SK-N-SH (cell line): Measurements from ENCODE around the gene TMEM150C.

ENCODE experiments used
- EZH2phosphoT487 ChIP-seq: fragments of 200-600 bp; sonication (generic); IDR thresholded peaks from 2 replicates; pipeline ENCODE4 v1.6.1; 2017; ENCODE audit warnings: low read depth, mixed run types, mild to moderate bottlenecking, antibody characterized with exemption, moderate library complexity, borderline replicate concordance
- FOXM1 ChIP-seq: IDR thresholded peaks from 2 replicates; pipeline ENCODE4 v1.4.0; 2012; ENCODE audit warnings: low read depth, mild to moderate bottlenecking
- GABPA ChIP-seq: IDR thresholded peaks from 2 replicates; pipeline ENCODE4 v1.4.0; 2012; ENCODE audit warnings: low read depth, mild to moderate bottlenecking
- NFIC ChIP-seq: IDR thresholded peaks from 2 replicates; pipeline ENCODE4 v1.4.0; 2012; ENCODE audit warnings: borderline replicate concordance
- NRF1 ChIP-seq: IDR thresholded peaks from 2 replicates; pipeline ENCODE4 v1.6.1; 2012; ENCODE audit warnings: low read depth, mild to moderate bottlenecking, low read length
- POLR2AphosphoS5 ChIP-seq: IDR thresholded peaks from 2 replicates; pipeline ENCODE4 v1.6.1; 2012; ENCODE audit warnings: low read depth, low read length
- RAD21 ChIP-seq: IDR thresholded peaks from 2 replicates; pipeline ENCODE4 v1.6.1; 2012; ENCODE audit warnings: mild to moderate bottlenecking, low read length
- SMC3 ChIP-seq: IDR thresholded peaks from 2 replicates; pipeline ENCODE4 v1.6.1; 2012; ENCODE audit warnings: low read depth, low read length, improper control_type of control experiment
- TAF1 ChIP-seq: IDR thresholded peaks from 2 replicates; pipeline ENCODE4 v1.6.1; 2012; ENCODE audit warnings: low read depth, mild to moderate bottlenecking, low read length, moderate library complexity, borderline replicate concordance
- TF ChIP-seq, protein P1 (sequence below): fragments of 200-600 bp; sonication (generic); IDR thresholded peaks from 2 replicates; pipeline ENCODE4 v1.6.1; 2017; ENCODE audit warnings: antibody characterized with exemption, mild to moderate bottlenecking, moderate library complexity
- TF ChIP-seq, protein P2 (sequence below): IDR thresholded peaks from 2 replicates; pipeline ENCODE4 v1.4.0; 2012; ENCODE audit warnings: low read depth, borderline replicate concordance
- TF ChIP-seq, protein P3 (sequence below): IDR thresholded peaks from 2 replicates; pipeline ENCODE4 v1.6.1; 2012; ENCODE audit warnings: mild to moderate bottlenecking, low read depth, low read length, moderate library complexity

DNA sequence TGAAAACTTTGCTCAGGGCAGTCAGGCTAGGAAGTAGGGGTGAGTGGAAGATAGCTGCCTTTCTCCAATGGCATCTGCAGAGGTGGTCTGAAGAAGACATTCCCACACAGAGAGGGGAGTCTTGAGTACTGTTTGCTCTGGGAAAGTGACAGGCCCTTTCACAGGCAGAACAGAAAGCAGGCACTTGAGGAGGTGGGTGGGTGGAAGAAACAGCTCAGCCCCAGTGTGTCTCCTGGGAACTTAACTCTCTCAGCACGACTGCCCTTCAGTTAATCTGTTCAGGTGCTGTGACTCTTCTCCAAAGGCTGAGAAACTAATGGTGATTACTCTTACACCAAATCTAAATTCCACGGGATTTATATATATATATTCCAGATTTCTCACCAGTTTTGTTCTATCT, 103.1 kb downstream of the TMEM150C start:
- TF ChIP-seq, protein P1, sequence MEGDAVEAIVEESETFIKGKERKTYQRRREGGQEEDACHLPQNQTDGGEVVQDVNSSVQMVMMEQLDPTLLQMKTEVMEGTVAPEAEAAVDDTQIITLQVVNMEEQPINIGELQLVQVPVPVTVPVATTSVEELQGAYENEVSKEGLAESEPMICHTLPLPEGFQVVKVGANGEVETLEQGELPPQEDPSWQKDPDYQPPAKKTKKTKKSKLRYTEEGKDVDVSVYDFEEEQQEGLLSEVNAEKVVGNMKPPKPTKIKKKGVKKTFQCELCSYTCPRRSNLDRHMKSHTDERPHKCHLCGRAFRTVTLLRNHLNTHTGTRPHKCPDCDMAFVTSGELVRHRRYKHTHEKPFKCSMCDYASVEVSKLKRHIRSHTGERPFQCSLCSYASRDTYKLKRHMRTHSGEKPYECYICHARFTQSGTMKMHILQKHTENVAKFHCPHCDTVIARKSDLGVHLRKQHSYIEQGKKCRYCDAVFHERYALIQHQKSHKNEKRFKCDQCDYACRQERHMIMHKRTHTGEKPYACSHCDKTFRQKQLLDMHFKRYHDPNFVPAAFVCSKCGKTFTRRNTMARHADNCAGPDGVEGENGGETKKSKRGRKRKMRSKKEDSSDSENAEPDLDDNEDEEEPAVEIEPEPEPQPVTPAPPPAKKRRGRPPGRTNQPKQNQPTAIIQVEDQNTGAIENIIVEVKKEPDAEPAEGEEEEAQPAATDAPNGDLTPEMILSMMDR, result no peak
- TF ChIP-seq NRF1 (no peak), TAF1 (no peak), FOXM1 (no peak), SMC3 (no peak), GABPA (no peak), NFIC (no peak), EZH2phosphoT487 (no peak), RAD21 (no peak), POLR2AphosphoS5 (no peak)
- TF ChIP-seq, protein P2, sequence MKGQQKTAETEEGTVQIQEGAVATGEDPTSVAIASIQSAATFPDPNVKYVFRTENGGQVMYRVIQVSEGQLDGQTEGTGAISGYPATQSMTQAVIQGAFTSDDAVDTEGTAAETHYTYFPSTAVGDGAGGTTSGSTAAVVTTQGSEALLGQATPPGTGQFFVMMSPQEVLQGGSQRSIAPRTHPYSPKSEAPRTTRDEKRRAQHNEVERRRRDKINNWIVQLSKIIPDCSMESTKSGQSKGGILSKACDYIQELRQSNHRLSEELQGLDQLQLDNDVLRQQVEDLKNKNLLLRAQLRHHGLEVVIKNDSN, result no peak
- TF ChIP-seq, protein P3, sequence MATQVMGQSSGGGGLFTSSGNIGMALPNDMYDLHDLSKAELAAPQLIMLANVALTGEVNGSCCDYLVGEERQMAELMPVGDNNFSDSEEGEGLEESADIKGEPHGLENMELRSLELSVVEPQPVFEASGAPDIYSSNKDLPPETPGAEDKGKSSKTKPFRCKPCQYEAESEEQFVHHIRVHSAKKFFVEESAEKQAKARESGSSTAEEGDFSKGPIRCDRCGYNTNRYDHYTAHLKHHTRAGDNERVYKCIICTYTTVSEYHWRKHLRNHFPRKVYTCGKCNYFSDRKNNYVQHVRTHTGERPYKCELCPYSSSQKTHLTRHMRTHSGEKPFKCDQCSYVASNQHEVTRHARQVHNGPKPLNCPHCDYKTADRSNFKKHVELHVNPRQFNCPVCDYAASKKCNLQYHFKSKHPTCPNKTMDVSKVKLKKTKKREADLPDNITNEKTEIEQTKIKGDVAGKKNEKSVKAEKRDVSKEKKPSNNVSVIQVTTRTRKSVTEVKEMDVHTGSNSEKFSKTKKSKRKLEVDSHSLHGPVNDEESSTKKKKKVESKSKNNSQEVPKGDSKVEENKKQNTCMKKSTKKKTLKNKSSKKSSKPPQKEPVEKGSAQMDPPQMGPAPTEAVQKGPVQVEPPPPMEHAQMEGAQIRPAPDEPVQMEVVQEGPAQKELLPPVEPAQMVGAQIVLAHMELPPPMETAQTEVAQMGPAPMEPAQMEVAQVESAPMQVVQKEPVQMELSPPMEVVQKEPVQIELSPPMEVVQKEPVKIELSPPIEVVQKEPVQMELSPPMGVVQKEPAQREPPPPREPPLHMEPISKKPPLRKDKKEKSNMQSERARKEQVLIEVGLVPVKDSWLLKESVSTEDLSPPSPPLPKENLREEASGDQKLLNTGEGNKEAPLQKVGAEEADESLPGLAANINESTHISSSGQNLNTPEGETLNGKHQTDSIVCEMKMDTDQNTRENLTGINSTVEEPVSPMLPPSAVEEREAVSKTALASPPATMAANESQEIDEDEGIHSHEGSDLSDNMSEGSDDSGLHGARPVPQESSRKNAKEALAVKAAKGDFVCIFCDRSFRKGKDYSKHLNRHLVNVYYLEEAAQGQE, result no peak
